Measurements from ENCODE around the gene VTI1A.
"Not testable (repeated sequence)": the region's sequence is repeated elsewhere in the genome, so short reads cannot be mapped to it uniquely, and the experiment has no call there.

The VTI1A gene

DNA sequence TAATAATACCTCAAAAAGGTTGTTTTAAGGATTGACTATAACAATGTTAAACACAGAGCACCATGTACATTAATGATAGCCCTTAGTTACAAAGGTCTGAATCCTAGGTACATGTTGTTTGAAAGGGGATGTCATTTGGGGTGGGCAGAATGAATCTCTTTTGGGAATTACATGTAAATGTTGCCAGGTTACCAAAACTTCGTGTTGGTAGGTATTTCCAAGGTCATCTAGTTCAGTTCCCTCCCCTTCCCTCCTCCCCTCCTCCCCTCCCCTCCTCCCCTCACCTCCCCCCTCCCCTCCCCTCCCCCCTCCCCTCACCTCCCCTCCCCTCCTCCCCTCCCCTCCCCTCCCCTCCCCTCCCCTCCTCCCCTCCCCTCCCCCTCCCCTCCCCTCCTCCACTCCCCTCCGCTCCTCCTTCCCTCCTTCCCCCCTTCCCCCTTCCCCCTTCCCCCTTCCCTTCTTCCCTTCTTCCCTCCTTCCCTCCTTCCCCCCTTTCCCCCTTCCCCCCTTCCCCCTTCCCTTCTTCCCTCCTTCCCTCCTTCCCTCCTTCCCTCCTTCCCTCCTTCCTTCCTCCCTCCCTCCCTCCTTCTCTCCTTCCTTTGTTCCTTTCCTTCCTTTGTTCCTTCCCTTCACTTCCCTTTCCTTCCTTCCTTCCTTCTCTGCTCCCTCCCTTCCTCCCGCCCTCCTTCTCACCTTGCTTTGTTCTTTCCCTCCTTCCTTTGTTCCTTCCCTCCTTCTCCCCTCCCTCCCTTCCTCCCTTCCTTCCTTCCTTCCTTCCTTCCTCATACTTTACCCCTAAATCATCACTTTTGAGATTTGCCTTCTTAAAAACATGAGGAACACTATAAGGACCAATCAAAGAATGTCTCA, 8.1 kb downstream of the VTI1A start:
- DNase-seq (ENCODE audit: low spot score), result no peak

DNA sequence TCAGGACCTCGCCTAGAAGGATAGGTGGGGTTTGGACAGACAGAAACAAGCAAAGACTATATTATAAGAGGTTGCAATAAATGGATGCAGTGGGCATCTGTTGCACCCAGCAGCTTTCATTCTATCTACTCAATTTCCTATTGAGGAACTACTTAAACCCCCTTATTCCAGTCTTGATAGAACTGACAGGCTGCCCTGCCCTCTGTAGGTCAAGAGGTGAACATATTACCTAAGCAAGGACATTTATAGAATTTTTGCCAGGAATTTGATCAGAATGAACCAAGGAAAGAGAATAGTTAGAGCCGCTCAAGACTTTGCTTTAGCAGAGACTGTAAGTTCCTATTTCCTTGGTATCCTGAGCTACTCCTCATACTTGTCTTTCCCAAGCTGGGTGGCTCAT, 9.5 kb downstream of the VTI1A start:
- no peak for DNase-seq (ENCODE audit: low spot score)

DNA sequence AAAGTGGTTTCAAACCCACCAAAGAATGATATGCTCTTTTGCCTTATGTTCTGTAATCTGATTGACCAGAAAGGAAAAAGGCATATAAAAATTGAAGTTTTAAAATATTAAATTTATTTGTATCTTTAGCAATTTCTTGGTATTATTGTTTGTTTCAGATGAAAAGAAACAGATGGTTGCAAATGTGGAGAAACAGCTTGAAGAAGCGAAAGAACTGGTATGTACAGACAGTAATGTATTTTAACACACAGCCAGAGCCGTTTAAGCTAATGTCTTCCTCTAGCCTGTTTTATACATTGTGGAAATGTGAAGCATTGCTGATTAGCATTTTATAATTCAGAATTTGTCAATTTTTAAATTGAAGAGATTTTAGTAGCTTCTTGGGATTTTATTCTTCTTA, 13.4 kb downstream of the VTI1A start:
- no peak for DNase-seq (ENCODE audit: low spot score)

DNA sequence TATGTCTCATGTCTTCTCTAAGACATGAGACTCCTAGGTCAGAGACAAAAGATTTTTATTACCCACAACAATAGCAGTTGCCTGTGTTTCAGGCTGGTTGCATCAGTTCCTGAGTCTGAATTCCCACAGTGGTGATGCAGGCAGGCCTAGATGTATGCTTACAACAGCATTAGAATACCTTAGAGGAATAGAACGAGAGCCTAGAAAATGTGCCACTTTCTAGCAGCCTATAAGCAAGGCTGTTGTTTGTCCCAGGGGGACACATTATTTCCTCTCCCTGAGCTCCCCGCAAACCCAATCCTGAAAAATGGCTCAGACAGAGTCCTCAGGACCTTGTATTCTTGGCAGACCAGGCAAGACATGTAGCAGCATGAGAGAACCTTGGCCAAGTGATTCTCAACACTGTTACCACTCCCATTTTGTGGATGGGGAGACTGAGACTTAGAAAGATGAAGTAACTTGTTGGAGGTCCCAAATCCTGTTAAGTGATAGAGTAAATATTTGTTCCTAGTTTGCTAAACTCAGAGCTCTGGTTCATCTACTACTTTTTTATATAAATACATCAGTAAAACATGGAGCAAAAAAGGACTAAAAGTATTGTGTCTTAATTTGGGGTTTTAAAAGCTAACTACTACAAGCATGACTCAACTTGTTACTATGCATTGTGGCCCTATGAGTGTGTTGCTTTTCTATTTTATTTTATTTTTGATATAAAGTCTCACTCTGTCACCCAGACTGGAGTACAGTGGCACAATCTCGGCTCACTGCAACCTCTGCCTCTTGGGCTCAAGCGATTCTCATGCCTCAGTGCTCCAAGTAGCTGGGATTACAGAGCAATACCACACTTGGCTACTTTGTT, 14.2 kb downstream of the VTI1A start:
- DNase-seq (ENCODE audit: low spot score), result no peak

DNA sequence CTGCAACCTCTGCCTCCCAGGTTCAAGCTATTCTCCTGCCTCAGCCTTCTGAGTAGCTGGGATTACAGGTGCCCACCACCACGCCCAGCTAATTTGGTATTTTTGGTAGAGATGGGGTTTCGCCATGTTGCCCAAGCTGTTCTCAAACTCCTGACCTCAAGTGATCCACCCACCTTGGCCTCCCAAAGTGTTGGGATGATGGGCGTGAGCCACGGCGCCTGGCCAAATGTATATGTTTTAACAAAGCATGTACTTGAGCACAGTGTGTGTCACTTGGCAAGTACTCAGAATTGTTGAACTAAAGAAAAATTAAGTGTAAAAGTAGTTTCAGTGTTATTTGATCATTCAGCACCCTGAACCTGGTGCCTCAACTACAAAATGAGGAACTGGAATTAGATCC, 17.1 kb downstream of the VTI1A start:
- DNase-seq (ENCODE audit: low spot score), result not testable (repeated sequence)

DNA sequence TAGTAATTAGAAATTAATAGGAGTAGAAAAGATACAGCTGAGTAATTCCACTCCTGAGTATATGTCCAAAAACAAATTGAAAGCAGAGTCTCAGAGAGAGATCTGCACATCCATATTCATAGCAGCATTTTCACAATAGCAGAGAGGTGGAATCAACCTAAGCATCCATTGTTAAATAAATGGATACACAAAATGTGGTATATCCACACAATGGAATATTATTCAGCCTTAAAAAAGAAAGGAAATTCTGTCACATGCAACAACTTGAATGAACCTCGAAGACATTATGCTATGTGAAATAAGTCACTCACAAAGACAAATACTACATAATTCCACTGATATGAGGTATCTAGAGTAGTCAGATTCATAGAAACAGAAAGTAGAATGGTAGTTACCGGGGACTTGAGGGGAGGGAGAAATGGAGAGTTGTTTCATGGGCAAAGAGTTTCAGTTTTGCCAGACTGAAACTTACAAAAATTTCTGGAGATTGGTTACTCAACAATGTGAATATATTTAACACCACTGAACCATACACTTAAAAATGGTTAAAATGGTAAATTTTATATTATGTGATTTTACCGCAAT, 18.4 kb downstream of the VTI1A start:
- DNase-seq (ENCODE audit: low spot score), result no peak

DNA sequence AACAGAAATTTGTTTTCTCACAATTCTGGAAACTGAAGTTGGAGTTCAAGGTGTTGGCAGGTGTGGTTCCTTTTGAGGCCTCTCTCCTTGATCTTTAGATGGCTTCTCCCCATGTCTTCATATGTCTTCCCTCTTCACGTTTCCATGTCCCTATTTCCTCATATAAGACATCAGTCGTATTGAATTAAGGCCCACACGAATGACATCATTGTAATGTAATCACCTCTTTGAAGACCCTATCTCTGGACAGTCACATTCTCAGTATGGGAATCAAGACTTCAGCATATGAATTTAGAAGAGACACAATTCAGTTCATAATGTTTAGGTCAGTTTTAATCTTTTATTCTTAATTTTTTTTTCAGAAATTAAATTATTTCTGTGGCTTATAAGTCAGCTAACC, 19.8 kb downstream of the VTI1A start:
- no peak for DNase-seq (ENCODE audit: low spot score)

DNA sequence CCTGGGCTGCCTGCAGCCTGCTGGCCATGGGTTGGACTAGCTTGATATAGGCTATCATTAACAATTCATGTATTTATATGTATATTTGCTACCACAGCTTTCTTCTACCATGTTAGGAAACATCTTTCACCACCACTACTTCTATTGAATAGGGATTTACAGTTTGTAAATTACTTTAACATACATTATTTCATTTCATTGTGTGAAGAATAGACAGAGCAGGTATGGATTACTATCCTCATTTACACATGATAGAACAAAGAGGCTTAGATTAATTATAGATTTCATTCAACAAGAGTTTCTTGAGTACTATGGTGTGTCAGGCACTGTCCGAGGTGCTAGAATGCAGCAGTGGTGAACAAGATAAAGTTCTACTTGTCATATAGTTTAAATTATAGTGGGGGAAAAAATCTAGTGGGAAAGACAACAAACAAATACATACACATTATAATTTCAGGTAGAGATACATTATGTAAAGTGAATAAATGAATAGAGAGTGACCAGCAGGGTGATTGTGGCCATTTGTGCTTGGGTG, 20.6 kb downstream of the VTI1A start:
- DNase-seq (ENCODE audit: low spot score), result no peak

DNA sequence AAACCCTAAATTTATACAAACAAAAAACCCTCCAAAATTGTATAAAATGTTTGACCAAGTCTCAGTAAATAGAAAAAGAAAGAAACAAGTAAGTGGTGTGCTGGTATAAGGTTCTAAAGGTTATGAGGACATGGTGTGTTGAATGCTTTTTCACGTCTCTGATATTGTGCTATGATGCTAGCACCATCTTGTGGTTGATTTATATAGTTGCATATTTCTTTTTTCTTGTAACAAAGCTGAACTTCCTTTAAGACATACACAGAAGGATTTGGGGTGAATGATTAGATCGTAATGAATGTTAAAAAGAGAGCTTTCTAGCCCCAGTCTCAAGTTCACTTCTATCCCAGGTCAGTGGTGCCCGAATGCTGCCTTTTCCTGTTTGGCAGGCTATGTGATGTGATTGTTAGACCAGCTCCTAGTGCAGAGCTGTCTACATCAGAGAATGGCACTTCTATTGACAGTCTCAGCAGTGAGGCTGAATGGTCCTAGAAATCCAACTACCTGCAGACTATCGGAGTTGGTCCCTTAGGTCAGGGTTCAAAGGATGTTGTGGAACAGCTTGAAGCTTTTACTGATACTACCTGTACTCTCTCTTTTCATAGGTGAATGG, 25.0 kb downstream of the VTI1A start:
- peak; percentile 70 for DNase-seq (ENCODE audit: low spot score)

DNA sequence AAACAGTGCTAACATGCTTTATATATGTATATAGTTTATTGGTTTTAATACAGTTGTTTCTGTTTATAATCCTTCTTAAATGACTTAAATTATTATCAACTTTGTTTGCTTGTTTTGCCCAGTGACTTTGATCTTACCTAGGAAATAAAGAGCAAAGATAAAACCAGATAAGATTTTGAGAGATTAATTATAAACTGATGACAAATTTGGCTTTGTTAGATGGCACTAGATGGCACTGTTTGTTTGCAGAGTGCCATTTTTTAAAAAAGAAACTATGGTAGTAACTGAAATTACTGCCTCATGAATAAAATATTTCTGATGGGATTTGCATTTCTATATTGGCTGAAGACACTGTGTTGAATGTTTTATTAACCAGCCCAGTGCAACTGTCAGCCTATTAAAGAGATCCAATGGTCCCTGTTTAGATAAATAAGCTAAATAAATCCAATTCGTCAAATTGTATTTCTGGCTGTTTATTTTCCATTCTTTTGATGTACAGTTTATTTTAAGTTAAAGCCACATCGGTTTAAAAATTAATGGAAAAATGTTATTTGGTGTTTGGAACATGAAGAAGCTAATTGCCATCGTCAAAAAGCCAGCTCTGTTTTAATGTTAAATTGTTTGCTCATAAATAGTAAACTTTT, 28.7 kb downstream of the VTI1A start:
- DNase-seq (ENCODE audit: low spot score), result no peak

DNA sequence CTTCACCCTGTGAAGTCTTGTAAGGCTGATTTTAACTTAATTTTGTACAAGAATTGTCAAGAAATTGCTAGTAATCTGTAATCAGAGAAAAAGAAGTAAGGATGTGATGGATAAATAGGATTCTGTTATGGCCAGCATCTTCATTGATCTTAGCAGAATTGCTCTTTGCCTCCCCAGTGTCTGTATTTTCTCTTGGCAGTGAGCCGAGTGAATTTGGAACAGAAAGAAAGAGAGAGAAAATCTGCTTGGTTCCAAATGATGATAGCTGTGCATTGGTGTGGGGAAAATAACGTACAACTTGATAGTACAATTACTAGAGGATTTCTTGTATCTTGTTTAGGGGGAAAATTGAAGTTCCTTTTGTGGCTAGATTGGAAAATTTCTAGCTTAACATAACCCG, 34.6 kb downstream of the VTI1A start:
- no peak for DNase-seq (ENCODE audit: low spot score)

DNA sequence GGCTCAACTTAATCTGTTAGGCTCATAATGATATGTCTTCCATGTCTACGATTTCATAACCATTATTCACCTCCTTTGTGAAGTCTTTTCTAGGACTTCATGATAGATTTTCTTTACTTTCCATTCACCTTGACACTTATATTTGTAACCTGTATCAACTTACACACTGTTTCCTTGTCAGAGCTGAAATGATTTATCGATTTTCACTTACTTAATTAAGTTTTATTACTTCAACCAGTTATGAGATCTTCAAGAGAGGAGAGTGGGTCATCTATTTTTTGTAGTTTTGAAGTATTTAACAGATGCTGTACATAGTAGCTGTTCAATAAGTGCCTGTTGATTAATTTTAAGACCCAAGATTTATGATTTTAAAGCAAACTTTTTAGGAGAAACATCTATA, 37.4 kb downstream of the VTI1A start:
- no peak for DNase-seq (ENCODE audit: low spot score)

DNA sequence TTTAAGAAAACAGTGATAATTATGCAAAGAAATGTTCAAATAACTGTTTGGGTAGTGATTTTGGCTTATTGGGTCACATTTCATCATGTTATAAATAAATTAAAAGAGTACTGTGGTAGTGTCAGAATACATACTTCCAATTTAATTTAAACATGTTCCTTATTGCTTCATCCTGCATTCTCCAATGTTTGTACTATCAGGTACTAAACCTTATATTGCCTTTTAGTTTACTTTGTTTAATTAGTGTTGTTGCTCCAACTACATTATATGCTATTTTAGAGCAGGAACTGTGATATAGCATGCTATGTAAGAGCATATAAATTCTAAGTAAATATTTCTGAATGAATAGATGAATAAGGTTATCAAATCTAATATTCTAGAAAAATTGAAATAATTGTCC, 40.9 kb downstream of the VTI1A start:
- DNase-seq (ENCODE audit: low spot score), result no peak

DNA sequence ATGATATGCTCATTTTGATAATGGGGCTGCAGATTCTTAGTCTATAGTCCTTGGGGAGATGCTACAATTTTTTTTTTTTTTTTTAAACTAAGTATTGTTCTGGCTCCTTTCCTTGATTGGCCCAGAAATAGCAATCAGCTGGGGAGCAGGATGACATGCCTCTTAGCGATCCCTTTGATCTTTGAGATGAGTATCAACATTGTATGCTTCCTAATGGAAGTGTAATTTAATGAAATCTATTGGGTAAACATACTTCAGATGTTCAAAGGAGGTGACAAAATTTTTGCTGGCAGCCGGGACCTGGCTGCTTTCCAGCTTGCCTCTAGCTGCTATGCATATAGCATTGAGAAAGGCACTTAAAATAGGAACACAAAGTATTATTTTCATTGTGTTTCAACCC, 43.5 kb downstream of the VTI1A start:
- DNase-seq (ENCODE audit: low spot score), result no peak

DNA sequence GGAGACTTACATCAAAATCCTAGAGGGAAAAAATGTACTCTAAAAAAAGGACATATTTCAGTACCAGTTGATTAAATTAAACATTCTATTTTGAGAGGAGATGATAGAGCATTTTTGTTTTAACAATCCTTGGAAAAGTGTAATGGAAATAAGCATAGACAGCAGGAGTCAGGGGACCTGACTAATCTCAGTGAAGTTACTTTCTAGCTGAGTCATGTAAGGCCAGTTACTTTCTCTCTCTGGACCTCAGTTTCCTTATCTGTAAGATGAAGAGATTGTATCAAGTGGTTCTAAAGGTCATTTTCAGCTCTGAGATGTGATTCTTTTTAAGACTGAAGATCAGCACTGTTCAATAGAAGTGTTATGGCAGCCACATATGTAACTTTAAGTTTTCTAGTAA, 44.1 kb downstream of the VTI1A start:
- no peak for DNase-seq (ENCODE audit: low spot score)

DNA sequence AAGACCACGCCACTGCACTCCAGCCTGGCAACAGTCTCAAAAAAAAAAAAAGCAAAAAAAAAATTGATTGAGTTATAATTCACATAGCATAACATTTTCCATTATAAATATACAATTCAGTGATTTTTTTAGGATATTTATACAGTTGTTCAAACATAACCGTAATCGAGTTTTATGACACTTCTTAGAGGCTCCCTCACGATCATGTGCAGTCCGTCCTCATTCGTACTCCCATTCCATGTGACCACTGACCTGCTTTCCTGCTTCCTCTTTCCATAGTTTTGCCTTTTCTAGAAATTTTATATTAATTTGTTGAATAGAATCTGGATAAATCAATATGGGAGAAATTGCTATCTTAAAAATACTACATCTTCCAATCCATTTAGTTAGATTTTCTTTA, 45.7 kb downstream of the VTI1A start:
- no peak for DNase-seq (ENCODE audit: low spot score)

DNA sequence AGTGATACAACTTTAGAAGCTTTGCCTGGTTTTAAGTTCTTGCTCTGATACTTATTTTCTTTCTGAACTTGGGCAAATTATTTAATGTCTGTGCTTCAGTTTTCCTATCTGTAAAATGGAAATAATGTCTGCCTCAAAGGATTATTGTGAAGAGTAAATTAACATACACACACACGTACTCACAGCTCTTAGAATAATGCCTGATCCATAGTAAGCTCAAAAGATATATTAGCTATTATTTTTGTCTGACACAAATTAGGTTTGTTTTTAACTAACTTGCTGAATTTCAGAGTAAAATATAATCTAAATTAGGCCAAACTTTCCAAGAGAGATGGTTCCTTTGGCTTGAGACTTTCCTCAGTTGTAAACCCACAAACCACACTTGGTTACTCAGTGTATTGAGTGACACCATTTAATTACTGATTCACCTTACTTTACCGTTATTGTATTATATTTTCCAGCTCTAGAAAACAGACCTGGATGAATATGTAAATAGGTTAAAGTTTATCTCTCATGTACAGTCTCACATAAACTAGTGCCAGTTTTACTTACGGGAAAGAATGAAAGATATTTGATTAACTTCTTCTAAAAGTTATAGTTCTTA, 50.4 kb downstream of the VTI1A start:
- DNase-seq (ENCODE audit: low spot score), result no peak

DNA sequence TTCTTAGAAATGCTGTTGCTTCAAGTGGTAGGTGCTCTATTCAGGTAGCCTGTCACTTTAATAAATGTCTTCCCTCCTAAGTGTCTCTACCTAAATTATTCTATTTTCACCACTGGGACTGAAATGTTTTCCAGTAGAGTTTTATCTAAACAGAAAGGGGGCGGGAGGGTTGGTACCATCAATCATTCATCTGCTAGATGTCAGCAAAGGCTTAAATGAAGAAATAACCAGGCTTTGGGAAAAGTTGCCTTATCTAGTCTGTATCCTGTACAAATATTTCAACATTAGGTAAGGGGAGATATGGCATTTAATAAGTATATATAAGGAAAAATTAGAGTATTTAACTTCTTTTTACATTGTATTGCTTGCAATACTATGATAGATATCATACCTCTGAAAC, 51.8 kb downstream of the VTI1A start:
- DNase-seq (ENCODE audit: low spot score), result no peak

DNA sequence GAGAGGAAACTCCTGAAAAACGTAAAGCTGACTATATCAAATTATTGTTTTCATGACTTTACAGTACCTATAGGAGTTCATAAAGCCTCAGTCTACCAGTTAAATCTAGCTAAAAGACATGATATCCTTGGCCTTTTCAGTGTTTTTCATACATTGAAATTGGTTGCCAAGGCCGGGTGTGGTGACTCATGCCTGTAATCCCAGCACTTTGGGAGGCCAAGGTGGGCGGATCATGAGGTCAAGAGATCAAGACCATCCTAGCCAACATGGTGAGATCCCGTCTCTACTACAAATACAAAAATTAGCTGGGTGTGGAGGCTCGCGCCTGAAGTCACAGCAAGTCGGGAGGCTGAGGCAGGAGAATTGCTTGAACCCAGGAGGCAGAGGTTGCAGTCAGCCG, 53.0 kb downstream of the VTI1A start:
- not testable (repeated sequence) for DNase-seq (ENCODE audit: low spot score)

DNA sequence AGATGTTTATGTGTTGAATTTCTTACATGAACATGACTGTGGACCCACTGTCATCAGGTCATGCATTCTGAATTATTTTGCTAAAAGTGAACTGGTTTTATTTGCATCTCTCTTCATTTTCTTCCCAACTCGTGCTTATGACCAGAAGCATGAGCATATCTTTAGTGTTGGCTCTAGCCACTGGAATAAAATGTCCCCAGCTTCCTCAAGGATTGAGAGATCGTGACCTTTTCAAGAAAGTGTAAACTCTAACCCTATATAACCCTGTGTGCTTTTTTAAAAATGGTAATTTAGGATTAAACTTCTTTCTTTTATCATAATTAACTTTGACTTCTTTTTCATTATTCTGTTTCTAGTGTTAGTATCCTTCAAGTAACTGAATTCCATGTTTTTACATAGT, 55.5 kb downstream of the VTI1A start:
- no peak for DNase-seq (ENCODE audit: low spot score)

DNA sequence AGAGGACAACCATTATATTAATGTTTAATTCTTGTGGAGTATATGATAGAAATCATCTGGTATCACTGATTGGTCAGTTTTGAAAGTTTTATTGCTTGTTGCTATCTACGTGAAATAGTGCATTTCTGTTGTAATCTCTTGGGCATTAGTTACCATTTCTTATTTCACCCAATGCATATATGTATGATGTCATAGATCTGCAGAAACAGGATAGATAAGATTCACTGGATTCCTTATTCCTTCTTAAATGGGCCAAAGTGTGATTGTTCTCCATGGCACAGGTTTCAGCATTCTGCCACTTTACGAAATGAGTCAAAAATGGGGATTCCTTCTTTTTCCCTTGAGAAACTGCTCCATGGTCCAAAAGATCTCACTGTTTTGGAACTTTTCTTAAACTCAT, 56.6 kb downstream of the VTI1A start:
- no peak for DNase-seq (ENCODE audit: low spot score)

Data from Ammon's horn (tissue), 1 donor.